Fibroblast of pulmonary artery (primary cell): ENCODE measurements around the gene ASF1A.

ENCODE experiments used
- DNase-seq: peaks from one replicate; pipeline ENCODE4 v3.0.0-alpha.2; 2010; ENCODE audit warnings: low read depth
- H3K4me3 ChIP-seq: replicated peaks from 2 replicates; pipeline ENCODE4 v1.5.1; 2011; ENCODE audit warnings: low read depth, mild to moderate bottlenecking, control low read depth, low read length, moderate library complexity
- TF ChIP-seq, protein P1 (sequence below): IDR thresholded peaks from 2 replicates; pipeline ENCODE4 v1.5.1; 2011; ENCODE audit warnings: mild to moderate bottlenecking, control low read depth, low read length, inconsistent platforms; ENCODE audit errors: missing control alignments

Gene ASF1A

DNA sequence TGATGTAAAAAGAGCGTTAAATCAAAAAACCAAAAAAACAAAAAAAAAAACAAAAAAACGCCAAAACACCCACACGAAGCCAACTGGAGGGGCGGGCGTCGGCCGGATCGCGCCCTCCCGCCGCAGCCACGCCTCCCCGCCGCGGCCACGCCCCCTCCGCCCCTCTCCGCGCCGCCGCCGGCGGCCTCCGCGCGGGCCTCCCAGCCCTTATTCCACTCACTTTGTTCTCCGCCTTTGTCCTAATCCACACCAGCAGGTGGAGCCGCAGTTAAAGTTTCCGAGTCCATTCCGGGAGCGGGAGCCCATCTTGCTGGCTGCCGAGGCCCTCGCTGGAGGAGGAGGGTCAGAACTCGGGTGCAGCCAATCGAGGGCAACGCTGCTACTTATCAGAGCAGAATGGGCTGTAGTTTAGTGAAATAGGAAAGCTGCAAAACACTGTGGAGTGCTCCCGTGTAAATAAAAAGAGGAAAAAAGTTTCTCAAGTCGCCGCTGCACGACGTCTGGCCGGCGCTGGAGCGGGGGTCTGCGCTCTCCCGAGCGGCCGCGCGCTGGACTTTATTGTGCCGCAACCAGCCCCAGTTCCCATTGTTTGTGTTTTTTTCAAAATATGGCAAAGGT, at the start of gene ASF1A:
ASF1A (plus strand) TSS at position 346 of the 618 bp plus-strand sequence; CDS start at position 608, 262 bp downstream.
- DNase-seq = peak; percentile 99
- TF ChIP-seq, protein P1, sequence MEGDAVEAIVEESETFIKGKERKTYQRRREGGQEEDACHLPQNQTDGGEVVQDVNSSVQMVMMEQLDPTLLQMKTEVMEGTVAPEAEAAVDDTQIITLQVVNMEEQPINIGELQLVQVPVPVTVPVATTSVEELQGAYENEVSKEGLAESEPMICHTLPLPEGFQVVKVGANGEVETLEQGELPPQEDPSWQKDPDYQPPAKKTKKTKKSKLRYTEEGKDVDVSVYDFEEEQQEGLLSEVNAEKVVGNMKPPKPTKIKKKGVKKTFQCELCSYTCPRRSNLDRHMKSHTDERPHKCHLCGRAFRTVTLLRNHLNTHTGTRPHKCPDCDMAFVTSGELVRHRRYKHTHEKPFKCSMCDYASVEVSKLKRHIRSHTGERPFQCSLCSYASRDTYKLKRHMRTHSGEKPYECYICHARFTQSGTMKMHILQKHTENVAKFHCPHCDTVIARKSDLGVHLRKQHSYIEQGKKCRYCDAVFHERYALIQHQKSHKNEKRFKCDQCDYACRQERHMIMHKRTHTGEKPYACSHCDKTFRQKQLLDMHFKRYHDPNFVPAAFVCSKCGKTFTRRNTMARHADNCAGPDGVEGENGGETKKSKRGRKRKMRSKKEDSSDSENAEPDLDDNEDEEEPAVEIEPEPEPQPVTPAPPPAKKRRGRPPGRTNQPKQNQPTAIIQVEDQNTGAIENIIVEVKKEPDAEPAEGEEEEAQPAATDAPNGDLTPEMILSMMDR = peak; percentile 52

DNA sequence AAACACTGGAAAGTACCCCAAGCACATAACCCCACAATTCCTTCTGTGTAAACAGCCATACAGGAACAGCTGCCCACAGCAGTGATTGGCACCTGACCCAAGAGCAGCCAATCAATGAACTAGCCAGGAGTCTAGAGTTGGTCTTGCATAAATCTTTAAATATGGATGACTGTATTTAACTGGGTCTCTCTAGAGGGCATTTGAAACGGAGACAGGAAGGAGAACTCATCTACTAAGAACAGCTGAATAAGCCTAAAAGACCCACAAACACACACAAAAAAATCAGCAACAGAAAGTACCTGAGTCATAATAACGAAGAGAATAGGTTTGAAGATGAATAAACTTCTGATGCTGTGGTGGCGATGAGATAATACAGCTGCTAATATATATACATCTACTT, 49.0 kb upstream of the ASF1A start:
- no peak overlapping the region for H3K4me3 ChIP-seq
- no peak for DNase-seq
- TF ChIP-seq, protein P1 = no peak

More for the DNA sequence above, at the start of gene ASF1A:
- peak within 1 kb of the TSS; percentile 81 for H3K4me3 ChIP-seq

GRCh38 chr6:118853408-118853807, 40.5 kb upstream of the ASF1A start:
- TF ChIP-seq, protein P1 = no peak
- H3K4me3 ChIP-seq = no peak overlapping the region
- no peak for DNase-seq

DNA sequence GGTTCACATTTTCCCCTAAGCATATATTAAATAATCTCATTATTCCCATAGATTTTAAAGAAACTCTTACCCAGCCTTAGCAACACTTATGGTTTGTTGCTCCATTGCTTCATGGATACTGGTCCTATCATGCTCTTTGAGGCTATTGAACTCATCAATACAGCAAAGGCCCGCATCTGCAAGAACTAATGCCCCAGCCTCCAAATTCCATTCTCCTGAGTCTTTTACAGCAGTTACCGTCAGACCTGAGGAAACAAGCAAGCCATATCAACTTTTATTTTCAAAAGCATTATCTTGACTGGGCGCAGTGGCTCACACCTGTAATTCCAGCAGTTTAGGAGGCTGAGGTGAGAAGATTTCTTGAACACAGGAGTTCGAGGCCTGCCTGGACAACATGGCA, 37.7 kb upstream of the ASF1A start:
- TF ChIP-seq, protein P1 = no peak
- H3K4me3 ChIP-seq = no peak overlapping the region
- DNase-seq = no peak

DNA sequence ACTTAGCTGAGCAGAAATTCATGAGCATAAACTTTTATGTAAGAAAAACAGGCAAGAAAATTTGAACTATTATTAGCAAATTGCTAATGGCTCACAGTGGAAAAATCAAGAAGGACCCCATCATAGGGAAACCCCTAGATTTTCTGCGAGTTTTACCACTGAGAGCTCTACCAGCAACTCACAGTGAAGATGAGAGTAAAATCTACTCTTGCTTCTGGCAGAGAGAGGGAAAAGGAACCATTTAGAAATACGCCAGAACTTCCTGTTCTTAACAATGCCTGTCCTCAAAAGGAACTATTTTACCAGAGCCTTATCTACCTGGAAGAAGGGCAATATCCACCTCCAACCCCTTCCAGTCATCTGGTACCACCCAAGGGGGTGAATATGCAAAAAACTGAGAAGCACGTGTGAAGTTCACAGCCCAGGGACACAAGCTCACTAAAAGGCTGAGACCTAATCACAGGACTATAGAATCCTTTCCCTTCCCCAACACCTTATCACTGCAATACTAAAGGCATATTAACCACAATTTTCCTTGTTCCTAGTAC, 34.4 kb upstream of the ASF1A start:
- TF ChIP-seq, protein P1 = no peak
- no peak overlapping the region for H3K4me3 ChIP-seq
- DNase-seq = no peak

- no peak overlapping the region for H3K4me3 ChIP-seq
- TF ChIP-seq, protein P1 = no peak
Measured at GRCh38 chr6:118860363-118860762, 33.6 kb upstream of the ASF1A start.

GRCh38 chr6:118860880-118861279, 33.1 kb upstream of the ASF1A start:
- DNase-seq = no peak
- H3K4me3 ChIP-seq = no peak overlapping the region
- TF ChIP-seq, protein P1 = no peak

More at GRCh38 chr6:118860363-118860762, 33.6 kb upstream of the ASF1A start:
- DNase-seq = no peak
